ENCODE measurements around the gene RTL10. TPM values are rescaled to one million over a fixed set of nuclear protein-coding genes. Genes with fewer than 3 reads are reported as not detected.

Gene RTL10
- polyA plus RNA-seq, 1 experiment = 9.5 TPM

DNA sequence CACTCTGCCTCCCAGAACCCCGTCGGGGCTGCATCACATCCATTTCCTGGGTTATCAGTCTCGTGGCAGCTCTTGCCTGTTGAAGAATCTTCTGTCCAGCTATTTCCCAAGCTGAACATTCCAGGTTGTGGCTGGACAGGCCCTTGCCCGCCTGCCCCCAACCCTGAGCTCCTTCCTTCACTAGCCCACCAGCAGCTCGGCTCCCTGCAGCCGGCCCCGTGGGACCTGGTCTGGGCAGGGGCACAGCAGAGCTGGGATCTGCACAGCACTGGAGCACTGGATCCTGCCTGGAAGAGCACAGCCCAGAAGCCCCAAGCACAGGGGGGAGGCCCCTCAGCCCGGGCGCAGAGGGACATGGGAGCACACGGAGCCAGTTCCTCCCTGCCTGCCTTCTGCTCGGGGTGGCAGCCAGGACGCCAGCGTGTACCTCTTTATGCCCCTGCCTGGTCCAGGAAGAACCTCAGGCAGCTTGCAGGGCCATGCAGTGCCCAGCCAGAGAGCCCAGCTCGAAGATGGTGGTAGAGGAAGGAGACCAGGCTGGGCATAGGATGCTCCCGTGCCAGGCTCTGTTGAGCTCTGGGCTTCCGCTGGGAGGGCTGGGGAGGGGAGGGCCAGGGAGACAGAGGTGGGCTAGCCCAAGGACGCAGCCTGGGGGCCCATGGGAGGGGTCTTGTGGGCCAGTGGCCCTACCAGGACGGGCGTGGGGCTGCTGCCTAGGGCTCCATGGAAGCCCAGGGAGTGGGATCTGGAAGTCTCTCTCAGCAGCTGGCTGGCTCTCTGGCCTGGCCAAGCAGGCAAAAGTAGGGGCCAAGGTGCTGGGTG, 16.6 kb upstream of the RTL10 start:
- Histone ChIP-seq H3K27ac (ENCODE audit: low read depth, low read length) (no peak overlapping the region), H3K4me3 (ENCODE audit: low read depth, low read length) (no peak overlapping the region), H3K9me3 (ENCODE audit: control insufficient read depth, insufficient read depth, low read length) (no peaks in the 10 kb centered on the region; the same call in 1 of the 2 replicates), H3K27me3 (ENCODE audit: control insufficient read depth, insufficient read depth, low read length) (no peaks in the 10 kb centered on the region)
- ChIA-PET POLR2A (interaction anchor here (1.2 kb wide), 1 partner anchor 14 kb away, joined by 4 read pairs; no protein-coding TSS in a partner anchor), CTCF (no interaction called here)
- no peak for DNase-seq (ENCODE audit: low read depth, low spot score)
- TF ChIP-seq, protein P1, sequence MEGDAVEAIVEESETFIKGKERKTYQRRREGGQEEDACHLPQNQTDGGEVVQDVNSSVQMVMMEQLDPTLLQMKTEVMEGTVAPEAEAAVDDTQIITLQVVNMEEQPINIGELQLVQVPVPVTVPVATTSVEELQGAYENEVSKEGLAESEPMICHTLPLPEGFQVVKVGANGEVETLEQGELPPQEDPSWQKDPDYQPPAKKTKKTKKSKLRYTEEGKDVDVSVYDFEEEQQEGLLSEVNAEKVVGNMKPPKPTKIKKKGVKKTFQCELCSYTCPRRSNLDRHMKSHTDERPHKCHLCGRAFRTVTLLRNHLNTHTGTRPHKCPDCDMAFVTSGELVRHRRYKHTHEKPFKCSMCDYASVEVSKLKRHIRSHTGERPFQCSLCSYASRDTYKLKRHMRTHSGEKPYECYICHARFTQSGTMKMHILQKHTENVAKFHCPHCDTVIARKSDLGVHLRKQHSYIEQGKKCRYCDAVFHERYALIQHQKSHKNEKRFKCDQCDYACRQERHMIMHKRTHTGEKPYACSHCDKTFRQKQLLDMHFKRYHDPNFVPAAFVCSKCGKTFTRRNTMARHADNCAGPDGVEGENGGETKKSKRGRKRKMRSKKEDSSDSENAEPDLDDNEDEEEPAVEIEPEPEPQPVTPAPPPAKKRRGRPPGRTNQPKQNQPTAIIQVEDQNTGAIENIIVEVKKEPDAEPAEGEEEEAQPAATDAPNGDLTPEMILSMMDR (IDR thresholded peaks at IDR 0.05; ENCODE audit: low read depth, low read length) = no peak

DNA sequence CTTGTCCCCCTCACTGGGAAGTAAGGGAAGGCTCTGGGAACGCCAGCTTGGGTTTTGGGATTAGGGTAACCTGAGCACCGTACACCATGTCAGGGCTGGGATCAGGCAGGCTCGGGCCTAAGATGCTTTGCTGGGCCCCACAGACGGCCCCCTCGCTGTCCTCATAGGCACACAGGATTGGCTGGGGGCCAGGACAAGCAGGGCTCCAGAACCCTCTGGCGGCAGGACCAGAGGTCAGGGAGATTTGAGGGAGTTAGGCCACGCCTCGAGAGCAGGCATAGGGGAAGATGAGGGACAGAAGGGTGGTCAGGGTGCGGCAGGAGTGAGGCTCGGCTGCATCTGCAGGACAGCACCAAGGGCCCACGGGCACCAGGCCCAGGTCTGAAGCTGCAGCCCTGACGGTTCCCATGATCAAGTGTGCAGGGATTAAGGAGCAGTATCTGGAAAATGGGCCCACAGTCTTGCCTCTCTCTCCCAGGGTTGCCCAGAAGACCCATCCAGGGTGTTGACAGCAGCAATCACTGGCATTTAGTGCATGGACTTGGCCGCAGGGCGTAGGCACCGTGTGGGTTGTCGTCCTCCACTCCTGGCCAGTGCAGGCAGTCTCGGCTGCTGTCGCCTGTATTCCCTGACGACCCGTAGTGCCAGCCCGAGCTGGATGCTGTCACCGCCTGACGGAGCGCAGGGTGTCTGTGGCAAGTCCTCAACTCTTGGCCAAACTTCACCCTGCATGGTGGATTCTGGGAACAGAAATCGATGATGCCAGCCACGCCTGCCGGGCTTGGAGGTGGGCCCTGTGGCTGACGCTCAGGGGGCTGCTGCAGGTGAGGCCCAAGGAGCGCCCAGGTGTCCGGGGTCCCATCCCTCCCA, 15.7 kb upstream of the RTL10 start:
- CTCF ChIA-PET = no interaction called here

DNA sequence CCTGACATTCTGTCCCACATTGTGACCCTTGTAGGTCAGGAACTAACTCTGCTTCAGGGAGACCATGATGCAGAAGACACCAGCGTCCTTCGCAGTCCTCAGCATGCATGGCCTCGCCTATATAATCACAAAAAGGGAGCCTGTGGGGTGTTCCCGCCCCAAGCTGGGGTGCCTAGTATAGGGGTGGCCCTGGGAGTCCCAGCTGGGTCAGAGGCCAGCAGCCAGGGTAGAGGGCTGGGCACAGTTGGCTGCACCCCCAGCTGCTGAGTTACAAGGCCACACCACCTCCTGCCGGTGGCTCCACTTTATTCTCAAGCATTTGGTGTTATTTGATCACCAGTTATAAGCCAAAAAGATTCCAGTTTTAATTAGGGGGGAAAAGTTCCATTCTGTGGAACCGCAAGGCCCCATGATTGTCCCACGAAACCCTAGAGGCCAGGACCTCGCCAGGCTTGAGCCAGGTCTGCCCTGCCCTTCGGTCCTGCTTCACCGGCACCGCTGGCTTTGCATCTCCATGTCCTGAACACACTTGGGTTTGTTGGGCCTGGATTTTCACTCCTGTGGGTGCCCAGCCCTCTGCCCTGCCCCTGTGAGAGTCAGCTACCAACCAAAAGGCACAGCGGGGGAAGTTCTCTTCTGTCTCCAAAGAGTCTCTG, 15.0 kb upstream of the RTL10 start:
- no peak for DNase-seq (ENCODE audit: low read depth, low spot score)
- Histone ChIP-seq H3K4me3 (ENCODE audit: low read depth, low read length) (no peak overlapping the region), H3K9me3 (ENCODE audit: control insufficient read depth, insufficient read depth, low read length) (no peaks in the 10 kb centered on the region; the same call in 1 of the 2 replicates), H3K27me3 (ENCODE audit: control insufficient read depth, insufficient read depth, low read length) (no peaks in the 10 kb centered on the region), H3K27ac (ENCODE audit: low read depth, low read length) (no peak overlapping the region)
- ChIA-PET CTCF (no interaction called here), POLR2A (no interaction called here)
- TF ChIP-seq, protein P1 (IDR thresholded peaks at IDR 0.05; ENCODE audit: low read depth, low read length) = no peak

More for the DNA sequence above, 15.7 kb upstream of the RTL10 start:
- TF ChIP-seq, protein P1 (IDR thresholded peaks at IDR 0.05; ENCODE audit: low read depth, low read length) = no peak
- H3K4me3 ChIP-seq (ENCODE audit: low read depth, low read length) = no peak overlapping the region
- POLR2A ChIA-PET = interaction anchor here (1.2 kb wide), 1 partner anchor 15 kb away, joined by 4 read pairs; no protein-coding TSS in a partner anchor
- DNase-seq (ENCODE audit: low read depth, low spot score) = no peak
- no peaks in the 10 kb centered on the region for H3K27me3 ChIP-seq (ENCODE audit: control insufficient read depth, insufficient read depth, low read length)
- no peaks in the 10 kb centered on the region; the same call in 1 of the 2 replicates for H3K9me3 ChIP-seq (ENCODE audit: control insufficient read depth, insufficient read depth, low read length)
- H3K27ac ChIP-seq (ENCODE audit: low read depth, low read length) = no peak overlapping the region

DNA sequence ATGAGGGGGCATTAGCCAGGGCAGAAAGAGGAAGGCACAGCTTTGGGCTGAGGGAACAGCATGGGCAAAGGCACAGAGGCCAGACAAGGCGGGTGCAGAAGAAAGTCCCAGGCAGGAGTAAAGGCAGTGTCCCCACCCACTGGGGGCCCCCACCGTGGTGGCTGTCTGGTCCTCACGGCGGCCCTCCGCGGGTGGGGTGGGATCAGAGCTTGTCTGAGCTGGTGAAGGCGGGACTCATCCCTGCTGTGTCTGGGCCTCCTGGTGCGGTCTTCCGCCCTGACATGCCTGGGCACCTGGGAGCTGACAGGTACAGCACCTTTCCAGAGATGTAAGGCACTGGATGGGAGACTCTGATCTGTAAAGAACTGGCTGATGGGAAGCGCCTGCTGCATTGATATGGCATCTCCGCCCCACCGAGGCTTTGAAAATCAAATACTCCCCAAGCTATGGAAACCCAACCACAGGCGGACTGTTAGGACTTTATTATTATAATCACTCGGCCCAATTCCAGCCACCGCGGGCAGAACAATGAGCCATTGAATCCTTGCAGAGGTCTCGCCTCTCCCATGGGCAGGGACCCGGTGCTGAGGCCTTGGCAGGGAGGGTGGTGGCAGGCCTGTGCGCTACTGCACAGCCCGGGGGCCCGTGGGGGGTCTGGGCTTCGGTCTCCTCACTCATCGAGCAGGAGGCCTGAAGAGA, 14.2 kb upstream of the RTL10 start:
- Histone ChIP-seq H3K9me3 (ENCODE audit: control insufficient read depth, insufficient read depth, low read length) (no peaks in the 10 kb centered on the region; the same call in 1 of the 2 replicates), H3K27me3 (ENCODE audit: control insufficient read depth, insufficient read depth, low read length) (no peaks in the 10 kb centered on the region), H3K4me3 (ENCODE audit: low read depth, low read length) (no peak overlapping the region), H3K27ac (ENCODE audit: low read depth, low read length) (no peak overlapping the region)
- POLR2A ChIA-PET = no interaction called here
- no peak for DNase-seq (ENCODE audit: low read depth, low spot score)
- TF ChIP-seq, protein P1 (IDR thresholded peaks at IDR 0.05; ENCODE audit: low read depth, low read length) = no peak
- CTCF ChIA-PET = no interaction called here
